NCI-H1105 treated with DMSO at 0.1 percent for 48 hours (cell line): ENCODE data around the gene CNKSR3.

Experiments
- DNase-seq: peaks from one replicate; lab custom pipeline; 2025; lab: John Stamatoyannopoulos, UW

Gene CNKSR3

DNA sequence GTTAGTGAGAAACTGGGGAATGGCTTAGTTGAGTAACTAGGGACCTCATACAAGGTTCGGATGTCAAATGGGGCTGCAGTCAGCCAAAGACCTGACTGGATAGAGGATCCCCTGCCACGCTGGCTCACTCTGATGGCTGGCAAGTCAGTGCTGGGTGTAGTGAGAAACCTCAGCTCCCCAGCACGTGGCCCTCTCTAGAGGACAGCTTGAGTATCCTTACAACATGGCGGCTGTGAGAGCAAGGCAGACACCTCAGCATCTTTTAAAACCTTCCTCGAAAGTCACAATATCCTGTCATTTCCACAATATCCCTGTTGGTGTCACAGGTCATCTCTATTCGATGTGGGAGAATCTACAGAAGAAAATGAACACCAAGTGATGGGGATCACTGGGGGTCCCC, 127.2 kb downstream of the CNKSR3 start:
- DNase-seq: no peak

DNA sequence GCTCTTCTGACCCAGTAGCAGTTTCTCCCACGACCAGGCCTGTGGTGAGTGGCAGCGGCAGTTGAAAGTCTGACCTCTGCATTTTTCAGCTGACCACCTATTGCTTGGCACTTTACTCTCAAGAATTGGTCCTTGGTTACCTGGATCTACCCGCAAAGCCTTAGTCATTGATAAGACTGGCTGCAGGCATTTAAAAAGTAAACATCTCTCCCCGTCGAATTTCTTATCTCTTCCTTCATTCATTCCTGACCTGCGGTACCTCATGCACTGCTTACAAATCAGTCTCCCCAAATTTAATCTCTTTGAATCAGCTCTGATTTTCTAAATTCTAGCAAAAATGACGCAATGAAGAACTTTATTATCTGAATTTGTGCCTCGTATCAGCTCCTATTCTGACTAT, 127.7 kb downstream of the CNKSR3 start:
- DNase-seq: no peak

DNA sequence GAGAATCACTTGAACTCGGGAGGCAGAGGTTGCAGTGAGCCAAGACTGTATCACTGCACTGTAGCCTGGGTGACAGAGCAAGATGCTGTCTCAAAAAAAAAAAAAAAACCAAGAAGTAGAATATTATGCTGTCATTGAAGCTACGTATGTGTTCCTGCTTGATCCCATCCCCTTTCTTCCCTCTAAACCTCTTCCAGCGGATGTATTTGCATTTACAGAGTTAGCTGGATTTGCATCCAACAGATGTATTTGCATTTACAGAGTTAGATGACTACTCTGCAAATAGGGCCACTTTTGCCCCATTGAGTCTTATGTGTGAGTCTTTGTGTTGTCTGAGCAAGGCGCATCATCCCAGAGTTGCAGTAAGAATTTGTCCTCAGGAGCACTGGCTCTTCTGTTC, 128.9 kb downstream of the CNKSR3 start:
- no peak for DNase-seq

DNA sequence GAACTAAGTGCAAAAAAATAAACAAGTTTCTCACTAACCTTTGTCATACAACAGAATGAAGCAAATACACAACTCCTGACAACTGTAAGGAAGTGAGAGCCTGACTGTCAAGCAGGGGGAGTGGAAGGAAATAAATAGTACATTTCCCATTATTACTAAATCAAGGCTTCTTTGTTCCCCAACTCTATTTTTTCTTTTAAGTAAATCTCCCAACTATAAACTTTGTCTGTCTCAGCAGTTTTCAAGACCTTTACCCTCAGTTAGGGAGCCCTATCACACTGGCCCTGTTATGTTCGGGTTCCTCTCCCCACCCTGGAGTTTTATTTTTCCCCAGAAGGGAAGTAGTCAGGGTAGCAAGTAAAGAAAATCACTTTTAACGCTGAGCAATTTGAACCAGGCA, 129.7 kb downstream of the CNKSR3 start:
- DNase-seq: no peak

DNA sequence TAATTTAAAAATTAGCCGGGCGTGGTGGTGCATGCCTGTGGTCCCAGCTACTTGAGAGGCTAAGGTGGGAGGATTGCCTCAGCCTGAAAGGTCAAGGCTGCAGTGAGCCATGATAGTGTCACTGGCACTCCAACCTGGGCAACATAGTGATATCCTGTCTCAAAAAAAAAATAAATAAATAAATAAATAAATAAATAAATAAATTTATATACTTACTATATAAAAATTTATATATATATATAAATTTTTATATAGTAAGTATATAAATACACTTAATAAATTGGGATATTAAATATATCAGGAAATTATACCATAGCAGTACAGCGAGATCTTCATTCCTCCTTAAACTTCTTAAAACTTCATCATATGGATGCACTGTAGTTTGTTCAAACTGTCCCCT, 130.9 kb downstream of the CNKSR3 start:
- no peak for DNase-seq

DNA sequence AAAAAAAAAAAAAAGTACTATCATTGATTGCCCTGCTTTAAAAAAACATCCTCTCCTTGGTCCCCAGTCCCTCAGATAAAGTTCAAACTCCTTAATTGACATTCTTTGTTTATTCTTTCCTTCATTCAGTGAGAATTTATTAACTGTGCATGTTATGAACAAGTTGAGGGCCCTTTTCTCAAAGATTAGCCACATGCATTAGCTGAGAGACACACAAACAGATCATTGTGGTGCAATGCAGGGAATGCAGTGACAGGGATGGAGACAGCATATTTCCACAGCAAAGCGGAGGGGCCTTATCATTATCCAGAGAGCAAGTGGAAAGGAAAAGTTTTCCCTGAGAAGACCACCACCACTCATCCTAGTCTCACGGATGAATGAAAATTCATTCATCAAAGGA, 132.0 kb downstream of the CNKSR3 start:
- no peak for DNase-seq

DNA sequence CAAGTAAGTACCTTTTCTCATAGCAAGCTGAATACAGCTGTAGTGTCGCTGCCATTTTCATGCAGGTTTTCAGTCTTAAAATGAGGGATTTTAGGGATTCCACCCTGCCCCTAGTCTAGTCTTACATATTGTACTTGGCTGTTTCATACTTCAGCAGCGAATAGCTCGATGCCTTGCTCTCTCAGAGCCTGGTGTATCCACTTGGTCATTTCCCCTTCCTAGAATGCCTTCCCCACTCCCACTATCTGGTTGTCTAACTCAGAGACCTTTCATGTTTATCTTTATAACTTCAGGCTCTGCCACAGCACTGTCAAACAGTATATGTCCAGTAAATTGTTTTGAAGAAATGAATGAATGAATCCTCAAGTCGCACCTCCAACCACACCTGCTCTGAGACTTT, 132.8 kb downstream of the CNKSR3 start:
- DNase-seq: no peak

DNA sequence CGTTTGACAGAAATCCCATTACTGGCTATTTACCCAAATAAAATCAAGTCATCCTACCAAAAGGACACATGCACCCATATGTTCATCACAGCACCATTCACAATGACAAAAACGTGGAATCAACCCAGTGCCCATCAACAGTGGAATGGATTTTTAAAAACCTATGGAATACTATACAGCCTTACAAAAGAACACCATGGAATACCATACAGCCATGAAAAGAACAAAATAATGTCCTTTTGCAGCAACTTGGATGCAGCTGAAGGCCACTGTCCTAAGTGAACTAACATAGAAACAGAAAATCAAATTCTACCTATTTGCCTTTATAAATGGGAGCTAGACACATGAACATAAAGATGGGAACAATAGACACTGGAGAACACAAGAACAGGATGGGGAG, 136.5 kb downstream of the CNKSR3 start:
- no peak for DNase-seq

DNA sequence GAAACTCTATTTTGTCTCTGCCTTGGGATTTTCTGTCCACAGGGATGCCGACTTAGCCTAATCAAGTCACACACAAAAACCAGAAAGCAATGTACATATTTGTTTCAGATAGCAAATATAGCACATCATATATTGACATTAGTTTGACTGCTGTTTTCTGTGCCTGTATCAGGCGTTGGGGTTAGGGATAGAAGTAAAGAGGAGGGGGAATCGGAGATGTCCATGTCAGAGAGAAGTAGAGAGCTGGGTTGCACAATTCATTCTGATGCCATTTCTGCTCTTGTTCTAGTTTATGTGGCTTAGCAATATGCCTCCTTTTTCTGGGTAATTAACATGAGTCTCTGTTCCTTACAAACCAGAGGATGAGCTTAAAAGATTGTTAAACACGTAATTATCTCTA, 139.2 kb downstream of the CNKSR3 start:
- DNase-seq: peak; percentile 44

DNA sequence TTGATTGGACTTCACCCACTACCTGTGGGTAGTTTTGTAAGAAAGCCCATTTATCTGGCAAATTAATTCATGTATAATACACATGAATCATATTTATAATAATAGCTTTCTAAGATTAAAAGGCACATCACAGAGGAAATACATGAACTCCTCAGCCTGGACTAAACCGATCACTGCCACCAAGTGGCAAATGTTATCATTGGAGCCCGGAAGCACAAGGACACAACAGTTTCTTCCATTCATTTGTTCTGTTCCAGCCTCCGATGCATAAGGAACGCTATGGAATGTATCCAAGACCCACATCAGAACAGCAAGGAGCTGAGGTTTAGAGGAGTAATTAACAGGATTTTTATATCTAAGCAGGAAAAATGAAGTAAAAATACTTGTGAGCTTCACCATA, 139.9 kb downstream of the CNKSR3 start:
- DNase-seq: peak; percentile 10

DNA sequence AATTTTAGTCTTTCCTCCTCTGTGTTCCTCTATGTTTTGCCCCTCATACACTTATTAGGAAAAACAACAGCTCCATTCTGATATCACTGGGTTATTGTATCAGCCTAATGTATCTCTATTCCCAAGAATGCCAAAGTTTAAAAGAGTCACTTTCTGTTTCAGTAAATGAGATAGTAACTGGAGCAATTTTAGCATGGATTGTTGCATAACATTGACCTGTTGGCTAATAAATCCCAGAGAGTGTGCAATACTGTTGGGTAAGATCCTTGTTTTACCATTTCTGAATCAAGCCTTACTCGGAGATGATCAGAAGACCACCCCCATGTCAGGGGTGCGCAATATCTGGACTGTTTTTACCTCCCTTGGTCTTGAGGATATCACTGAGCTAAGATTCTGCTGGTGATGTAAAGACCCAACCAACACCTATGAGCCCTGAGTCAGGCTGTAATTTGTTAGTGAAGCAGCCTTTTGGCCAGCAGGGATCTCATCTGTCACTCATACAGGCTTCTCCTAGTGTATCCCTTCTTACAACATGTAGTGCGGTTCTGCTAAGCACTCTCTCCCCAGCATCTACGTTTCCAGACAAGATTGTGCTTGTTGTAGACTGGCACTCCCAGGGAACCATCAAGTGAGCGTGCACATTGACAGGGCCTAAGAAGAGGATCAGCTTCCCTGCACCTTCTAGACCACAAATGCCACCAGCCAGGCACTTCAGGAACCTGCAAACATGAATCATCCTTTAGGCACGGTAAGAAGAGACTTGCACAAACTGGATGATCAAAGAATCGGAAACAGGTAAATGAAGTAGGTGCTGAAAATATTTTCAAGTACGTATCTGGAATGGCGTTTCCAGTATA, 142.4 kb downstream of the CNKSR3 start:
- DNase-seq: no peak

DNA sequence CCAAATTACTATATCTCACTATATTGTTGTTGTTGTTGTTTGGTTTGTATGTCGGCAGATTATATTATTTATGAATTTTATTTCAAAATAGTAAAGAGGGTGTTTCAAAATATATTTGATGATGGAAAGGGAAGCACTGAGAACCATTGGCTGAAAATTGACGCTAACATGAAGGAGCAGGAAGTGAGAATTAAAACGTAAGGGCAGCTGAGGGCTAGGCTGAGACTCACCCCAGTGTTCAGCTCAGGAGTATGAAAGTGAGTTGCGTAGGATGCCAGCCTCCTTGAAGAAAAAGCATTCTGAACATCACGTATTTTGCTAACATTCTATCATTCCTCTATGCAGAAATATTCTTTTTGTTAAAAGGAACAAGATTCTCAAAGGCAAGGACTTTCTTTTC, 143.1 kb downstream of the CNKSR3 start:
- DNase-seq: no peak

DNA sequence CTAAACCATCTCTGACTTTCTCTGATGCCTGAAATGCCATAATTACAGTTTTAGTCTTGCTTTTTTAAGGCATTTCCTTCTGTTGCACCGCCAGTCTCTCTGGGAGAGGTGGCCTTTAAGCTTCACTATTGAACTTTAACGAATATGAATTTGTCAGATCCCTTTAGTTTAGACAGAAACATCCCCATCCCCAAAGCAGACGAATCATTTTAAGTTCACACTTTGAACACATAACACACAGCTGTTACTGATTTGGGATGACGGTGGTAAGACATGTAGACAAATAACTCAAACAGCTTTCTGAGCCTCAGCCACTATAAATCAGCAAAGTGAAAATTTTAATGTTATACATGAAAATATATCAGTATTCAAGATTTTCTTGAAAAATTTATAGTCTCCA, 146.7 kb downstream of the CNKSR3 start:
- DNase-seq: no peak

DNA sequence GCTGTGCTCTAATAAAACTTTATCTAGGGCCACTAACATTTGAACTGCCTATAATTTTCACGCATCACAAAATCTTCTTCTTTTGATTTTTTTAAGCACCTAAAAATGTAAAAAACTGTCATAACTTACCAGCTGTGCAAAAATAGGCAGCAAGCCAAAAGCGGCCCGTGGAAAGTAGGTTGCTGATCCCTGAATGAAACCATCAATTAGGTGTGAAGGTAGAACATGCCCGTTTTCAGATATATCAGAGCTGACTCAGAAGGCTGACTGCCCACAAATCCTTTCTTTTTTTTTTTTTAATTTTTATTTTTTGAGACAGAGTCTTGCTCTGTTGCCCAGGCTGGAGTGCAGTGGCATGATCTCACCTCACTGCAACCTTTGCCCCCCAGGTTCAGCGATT, 149.0 kb downstream of the CNKSR3 start:
- DNase-seq: no peak

DNA sequence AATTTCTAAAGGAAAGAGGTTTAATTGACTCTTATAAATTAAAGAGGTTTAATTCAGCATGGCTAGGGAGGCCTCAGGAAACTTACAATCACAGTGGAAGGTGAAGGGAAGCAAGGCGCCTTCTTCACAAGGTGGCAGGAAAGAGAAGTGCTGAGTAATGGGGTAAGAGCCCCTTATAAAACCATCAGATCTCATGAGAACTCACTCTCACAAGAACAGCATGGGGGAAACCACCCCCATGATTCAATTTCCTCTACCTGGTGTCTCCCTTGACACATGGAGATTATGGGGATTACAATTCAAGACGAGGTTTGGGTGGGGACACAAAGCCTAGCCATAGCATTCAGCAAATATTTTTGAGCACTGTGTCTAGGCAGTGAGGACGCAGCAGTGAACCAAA, 150.0 kb downstream of the CNKSR3 start:
- no peak for DNase-seq

DNA sequence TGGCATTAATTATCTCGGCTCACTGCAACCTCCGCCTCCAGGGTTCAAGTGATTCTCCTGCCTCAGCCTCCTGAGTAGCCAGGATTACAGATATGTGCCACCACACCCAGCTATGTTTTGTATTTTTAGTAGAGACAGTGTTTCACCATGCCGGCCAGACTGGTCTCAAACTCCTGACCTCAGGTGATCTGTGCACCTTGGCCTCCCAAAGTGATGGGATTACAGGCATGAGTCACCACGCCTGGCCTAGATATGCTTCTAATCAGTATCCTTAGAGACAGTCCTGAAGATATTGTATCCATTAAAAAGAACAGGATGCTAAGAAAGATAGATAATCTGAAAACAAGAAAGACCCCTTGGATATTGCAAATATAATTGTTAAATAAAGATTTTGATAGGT, 150.8 kb downstream of the CNKSR3 start:
- no peak for DNase-seq

DNA sequence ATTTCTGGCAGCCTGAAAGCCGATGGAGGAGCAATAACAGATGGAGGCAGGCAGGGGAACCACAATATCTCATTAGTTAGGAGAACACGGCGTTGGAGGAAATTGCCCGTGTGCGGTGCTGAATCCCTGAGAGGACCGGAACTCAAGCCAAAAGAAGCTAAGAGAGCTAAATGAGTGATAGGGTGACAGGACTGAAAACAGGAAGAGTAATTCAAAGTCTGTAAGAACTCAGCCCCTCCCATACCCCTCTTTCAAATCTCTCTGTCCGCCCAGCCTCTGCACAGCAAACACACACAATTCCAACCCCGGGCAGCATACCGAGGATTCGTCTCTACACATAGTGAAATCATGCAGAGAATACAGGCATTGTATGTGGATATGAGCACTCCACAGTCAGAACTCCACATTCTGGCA, 151.3 kb downstream of the CNKSR3 start:
- no peak for DNase-seq

DNA sequence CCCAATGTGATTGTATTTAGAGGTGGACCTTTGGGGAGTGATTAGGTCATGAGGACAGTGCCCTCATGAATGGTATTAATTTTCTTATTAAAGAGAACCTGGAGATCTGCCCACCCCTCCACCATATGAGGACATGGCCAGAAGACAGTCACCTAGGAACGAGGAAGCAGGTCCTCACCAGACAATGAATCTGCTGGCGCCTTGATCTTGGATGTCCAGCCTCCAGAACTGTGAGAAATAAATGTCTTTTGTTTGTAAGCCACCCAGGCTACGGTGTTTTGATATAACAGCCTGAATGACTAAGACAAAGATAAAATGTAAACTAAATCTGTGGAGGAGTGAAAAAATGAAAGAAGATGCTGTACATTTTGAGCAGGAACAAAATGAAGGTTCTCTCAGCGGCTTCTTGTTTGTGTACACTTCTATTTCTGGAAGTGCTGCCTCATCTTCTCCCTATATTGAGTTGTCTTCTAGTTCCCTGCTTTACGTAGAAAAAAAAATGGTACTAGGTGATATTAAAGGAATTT, 152.4 kb downstream of the CNKSR3 start:
- no peak for DNase-seq

DNA sequence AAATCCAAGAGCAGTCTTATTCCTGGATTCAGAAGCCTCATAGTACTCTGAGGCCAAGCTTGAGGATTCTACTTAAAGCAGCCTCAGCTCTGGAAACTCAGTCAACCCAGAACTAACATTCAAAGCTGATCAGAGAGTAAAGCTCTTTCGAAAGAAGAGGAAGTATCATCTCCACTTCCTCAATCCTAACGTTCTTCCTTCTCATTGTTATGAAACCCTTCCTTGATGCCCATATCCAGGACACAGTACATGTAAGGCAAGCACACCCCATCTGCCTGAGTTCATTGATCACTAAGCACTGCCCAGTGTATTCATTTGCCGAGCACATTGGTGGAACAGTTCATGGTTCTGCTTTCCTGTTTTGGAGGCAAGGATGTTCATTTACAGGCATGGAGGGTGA, 153.8 kb downstream of the CNKSR3 start, which contains the start of gene IPCEF1:
Gene IPCEF1 (minus strand): TSS at position 114 of the 400 bp plus-strand sequence. CDS start 90,856 bp downstream, outside the sequence.
- no peak for DNase-seq

DNA sequence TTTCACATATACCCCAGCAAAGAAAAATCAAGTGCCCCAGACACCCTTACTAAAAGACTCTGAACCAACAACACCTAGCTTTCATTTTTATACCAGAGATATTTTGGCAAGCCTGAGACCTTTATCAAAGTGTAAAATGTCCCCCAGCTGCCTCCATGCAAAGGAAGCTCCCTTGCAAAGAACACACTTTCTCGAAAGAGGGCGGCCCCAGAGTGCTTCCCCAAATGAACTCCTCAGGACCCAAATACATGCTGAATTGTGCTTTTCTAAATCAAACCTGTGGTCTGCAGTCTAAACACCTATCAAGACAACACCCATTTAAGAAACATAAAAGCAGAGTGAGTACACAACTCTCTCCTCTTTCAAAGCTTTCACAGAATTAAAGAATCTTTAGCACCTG, 154.4 kb downstream of the CNKSR3 start:
- DNase-seq: no peak

DNA sequence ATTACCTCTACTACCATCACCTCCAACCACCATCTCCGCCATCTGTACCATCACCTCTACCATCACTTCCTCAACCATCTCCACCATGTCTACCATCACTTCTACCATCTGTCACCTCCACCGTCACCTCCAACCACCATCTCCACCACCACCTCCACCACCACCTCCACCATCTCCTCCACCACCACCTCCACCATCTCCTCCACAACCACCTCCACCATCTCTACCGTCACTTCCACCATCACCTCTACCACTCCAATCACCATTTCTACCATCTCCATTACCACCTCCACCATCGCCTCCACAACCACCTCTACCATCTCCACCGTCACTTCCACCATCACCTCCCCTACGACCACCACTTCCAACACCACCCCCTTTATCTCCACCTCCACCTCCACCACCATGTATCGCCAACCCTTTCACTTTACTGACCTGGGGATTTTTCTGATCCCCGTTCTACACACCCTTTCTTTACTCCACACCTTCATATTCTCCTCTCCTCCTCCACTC, 156.2 kb downstream of the CNKSR3 start:
- no peak for DNase-seq

DNA sequence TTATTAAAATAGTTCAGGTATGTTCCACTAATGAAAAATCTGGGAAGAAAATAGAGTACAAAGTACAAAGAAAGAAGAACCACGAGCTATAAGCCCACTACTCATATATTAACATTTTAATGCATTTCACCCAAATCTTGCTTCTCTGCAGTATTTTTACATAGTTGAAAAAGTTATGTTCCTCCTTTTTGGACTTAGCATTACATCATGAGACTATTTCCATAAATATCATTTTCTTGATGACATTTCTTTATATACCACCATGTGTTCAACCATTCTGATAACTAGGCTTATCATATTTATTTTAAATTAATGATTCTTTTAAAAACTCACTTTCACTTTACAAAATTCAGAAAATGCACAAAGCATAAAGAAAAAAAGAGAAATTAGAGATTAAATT, 156.9 kb downstream of the CNKSR3 start:
- no peak for DNase-seq

DNA sequence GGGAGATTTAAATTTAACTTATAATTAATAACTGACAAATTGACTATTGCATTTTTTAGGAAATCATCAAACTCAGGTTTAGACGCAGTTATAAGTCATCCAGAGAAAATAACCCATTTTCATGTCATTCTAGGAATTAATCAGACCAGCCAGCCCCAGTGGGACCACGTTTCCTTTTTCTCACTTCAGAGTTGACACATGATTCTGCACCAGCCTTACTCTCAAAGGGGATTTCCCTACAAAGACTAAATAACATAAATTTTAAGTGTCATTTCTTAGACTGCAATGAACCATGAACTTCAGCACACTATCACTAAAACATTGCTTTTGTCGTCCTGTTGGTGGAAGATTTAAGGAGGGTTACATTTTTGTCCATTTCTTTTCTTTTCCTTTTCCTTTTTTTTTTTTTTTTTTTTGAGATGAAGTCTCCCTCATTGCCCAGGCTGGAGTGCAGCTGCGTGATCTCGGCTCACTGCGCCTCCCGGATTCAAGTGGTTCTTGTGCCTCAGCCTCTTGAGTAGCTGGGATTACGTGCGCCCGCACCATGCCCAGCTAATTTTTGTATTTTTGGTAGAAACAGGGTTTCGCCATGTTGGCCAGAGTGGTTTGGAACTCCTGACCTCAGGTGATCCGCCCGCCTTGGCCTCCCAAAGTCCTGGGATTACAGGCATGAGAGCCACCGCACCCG, 157.4 kb downstream of the CNKSR3 start:
- DNase-seq: no peak
